Motor neuron (in vitro differentiated cells): ENCODE results near the gene NAPA. TPM values are rescaled to one million over a fixed set of nuclear protein-coding genes. Genes with fewer than 3 reads are reported as not detected.

Experiments used
- ATAC-seq, 8 experiments: fragments of 200-7000 bp; cut with Tn5 transposase; replicated peaks in 6 of 8; 2 replicates each; pipeline ENCODE4 v1.8.0; 2021; ENCODE audit warnings: mild to moderate bottlenecking in 8 of 8, moderate library complexity in 8 of 8
- H3K27ac ChIP-seq, 2 donors: fragments of 250-450 bp; sonication (Bioruptor Pico); 2 replicates each; pipeline ENCODE4 v1.9.0; 2021; ENCODE audit warnings: antibody characterized with exemption in 2 of 2, mild to moderate bottlenecking in 2 of 2, moderate library complexity in 1 of 2
- H3K4me1 ChIP-seq, 2 donors: fragments of 250-450 bp; sonication (Bioruptor Pico); replicated peaks in 1 of 2; 2 replicates each; pipeline ENCODE4 v1.6.1; 2021; ENCODE audit warnings: antibody characterized with exemption in 2 of 2, mild to moderate bottlenecking in 2 of 2, moderate library complexity in 1 of 2
- H3K4me3 ChIP-seq, 5 donors: fragments of 250-450 bp; sonication (Bioruptor Pico); 2 replicates each; pipeline ENCODE4 v1.9.0; 2021; ENCODE audit warnings: antibody characterized with exemption in 5 of 5, mild to moderate bottlenecking in 5 of 5, moderate library complexity in 4 of 5
- WGBS, 10 experiments: fragments of 450-650 bp; shearing (Covaris generic); methylation state at CpG; one replicate each; pipeline ENCODE4 v1.0.0; 2022; 5-methylcytosine and 5-hydroxymethylcytosine counted together
- in situ Hi-C, 9 experiments: fragments of 400-800 bp; cut with MboI; loops; one replicate each; pipeline ENCODE4 v1.15.0; 2021; ENCODE audit warnings: low sequenced_read_pairs in 9 of 9, low pct_unique_long_range_greater_than_20kb in 2 of 9; ENCODE audit not compliant: unreplicated experiment in 9 of 9
- total RNA-seq, 8 experiments: library from RNA; unstranded; fragments of 300-600 nt; gene quantifications; 2 replicates each; pipeline versions ENCODE4 v1.2.3 to v1.2.4, GENCODE V29; 2022

The NAPA gene
- total RNA-seq, 8 experiments from 2014 or later: 65.3 to 168 (median 103) TPM

DNA sequence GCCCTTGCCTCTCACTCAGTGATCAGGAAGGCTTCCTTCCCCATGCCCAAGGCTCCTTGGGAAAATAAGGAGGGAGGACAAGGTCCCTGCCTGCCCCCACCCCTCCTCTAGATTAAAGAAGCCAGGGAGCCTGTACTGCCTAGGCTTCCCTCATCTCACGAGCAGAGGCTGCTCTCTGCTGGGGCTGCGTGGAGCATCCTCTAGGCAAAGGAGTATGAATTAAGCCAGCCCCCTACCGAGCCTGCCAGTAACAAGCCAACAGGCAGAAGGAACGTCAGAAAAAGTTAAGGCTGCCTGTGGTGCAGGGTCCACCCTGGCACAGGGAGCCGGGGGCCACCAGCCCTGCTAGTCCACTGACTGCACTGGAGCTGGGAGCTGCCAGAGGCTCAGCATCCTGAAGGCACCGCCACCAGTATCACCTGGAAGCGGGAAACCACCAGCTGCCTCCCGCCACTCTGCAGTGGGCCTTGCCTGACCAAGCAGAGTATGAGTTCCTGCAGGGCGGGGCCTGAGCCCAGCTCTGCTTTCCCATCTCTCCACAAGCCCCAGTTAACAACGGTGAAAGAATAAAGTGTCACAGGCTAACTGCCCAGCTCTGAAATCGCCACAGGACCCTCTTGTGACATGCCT is 6.8 kb downstream of the NAPA start:
- ATAC-seq: peak in 6 of 8 experiments; percentile 22 to 68 (median 66)
- in situ Hi-C loops: loop anchor here in 2 of 9 experiments (25.0 kb wide), 2 partner anchors 179 to 221 kb away; no protein-coding TSS in a partner anchor
- H3K4me1 ChIP-seq: peaks cover 30 to 31% of the 10 kb centered on the region in 2 donors
- WGBS, 10 experiments: 40 to 95% (median 80%) methylated on average over 2 to 6 of the region's 11 CpGs; no CpG with 5 or more reads in 5 of the 10 experiments
- H3K4me3 ChIP-seq: no peak overlapping the region
- H3K27ac ChIP-seq: peak overlapping the region; percentile 84 to 90

GRCh38 chr19:47507012-47507411 is 7.9 kb downstream of the NAPA start:
- WGBS, 10 experiments: 0 to 83% (median 37%) methylated on average over 1 to 3 of the region's 6 CpGs; no CpG with 5 or more reads in 6 of the 10 experiments
- H3K4me1 ChIP-seq: peaks cover 26 to 27% of the 10 kb centered on the region in 2 donors
- H3K27ac ChIP-seq: peak overlapping the region; percentile 84 to 90
- in situ Hi-C loops: loop anchor here in 2 of 9 experiments (25.0 kb wide), 2 partner anchors 180 to 220 kb away; no protein-coding TSS in a partner anchor
- peak overlapping the region in 1 of 5 donors; percentile 11 for H3K4me3 ChIP-seq
- peak; percentile 51 to 95 (median 90) for ATAC-seq

DNA sequence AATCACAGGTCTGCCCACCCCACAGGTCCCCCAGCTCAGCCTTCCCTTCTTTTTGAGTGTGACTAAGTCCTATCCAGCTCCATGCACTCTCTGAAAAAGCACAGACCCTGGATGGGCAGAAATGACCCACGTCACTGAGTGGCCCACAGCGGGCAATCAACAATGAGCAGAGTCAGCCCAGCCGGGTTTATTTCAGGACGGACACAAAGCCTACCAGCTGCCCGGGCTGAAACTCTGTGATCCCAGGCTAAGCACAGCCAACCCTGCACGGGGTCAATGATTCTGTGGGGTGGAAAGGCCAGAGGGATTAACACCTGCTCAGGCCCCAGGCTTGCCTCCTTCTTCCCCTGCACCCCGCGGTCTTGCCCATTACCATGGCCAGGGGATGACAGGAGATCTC is 8.4 kb downstream of the NAPA start:
- peaks cover 26 to 27% of the 10 kb centered on the region in 2 donors for H3K4me1 ChIP-seq
- 80 to 100% (median 90%) methylated on average over 1 to 2 of the region's 8 CpGs; no CpG with 5 or more reads in 6 of the 10 experiments for WGBS, 10 experiments
- H3K27ac ChIP-seq: peak overlapping the region; percentile 84 to 90
- in situ Hi-C loops: loop anchor here in 2 of 9 experiments (25.0 kb wide), 2 partner anchors 181 to 219 kb away; no protein-coding TSS in a partner anchor
- H3K4me3 ChIP-seq: peak overlapping the region in 1 of 5 donors; percentile 11
- peak in 5 of 8 experiments; percentile 0 to 6 (median 2) for ATAC-seq

DNA sequence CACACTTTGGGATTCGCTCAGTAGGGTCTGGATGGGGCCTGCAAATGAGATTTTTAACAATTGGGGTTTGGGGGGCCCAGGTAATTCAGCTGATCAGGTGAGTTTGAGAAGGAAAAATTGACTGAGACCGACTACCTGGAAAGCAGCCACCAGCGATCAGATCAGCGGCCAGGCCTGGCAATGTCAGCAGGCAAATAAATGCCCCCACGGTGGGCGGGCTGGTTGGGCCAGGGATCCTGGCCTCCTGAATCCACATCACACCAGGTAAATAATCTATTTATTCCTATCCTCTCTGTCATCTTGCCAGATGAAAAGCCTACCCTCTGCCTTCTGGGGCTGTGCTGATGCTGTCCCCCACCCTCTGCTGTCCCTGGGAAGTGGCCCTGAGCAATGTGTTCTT is 9.4 kb downstream of the NAPA start:
- Histone ChIP-seq H3K4me1 (peaks cover 26 to 27% of the 10 kb centered on the region in 2 donors), H3K27ac (no peak overlapping the region), H3K4me3 (no peak overlapping the region)
- no peak for ATAC-seq
- WGBS, 10 experiments: 94 to 100% (median 100%) methylated on average over 1 to 6 of the region's 6 CpGs; no CpG with 5 or more reads in 4 of the 10 experiments
- in situ Hi-C loops: loop anchor here in 2 of 9 experiments (25.0 kb wide), 2 partner anchors 182 to 218 kb away; no protein-coding TSS in a partner anchor

GRCh38 chr19:47503826-47504150 is 11.1 kb downstream of the NAPA start:
- in situ Hi-C loops: loop anchor here in 2 of 9 experiments (25.0 kb wide), 2 partner anchors 184 to 216 kb away; no protein-coding TSS in a partner anchor
- Histone ChIP-seq H3K27ac (no peak overlapping the region), H3K4me3 (no peak overlapping the region), H3K4me1 (peaks cover 26 to 27% of the 10 kb centered on the region in 2 donors)
- WGBS, 10 experiments: 90 to 100% (median 100%) methylated on average over 2 of the region's 5 CpGs; no CpG with 5 or more reads in 7 of the 10 experiments
- no peak for ATAC-seq

- in situ Hi-C loops: loop anchor here in 2 of 9 experiments (25.0 kb wide), 2 partner anchors 184 to 216 kb away; no protein-coding TSS in a partner anchor
- ATAC-seq: no peak
- Histone ChIP-seq H3K27ac (no peak overlapping the region), H3K4me3 (no peak overlapping the region), H3K4me1 (peaks cover 22 to 24% of the 10 kb centered on the region in 2 donors)
- 72 to 100% (median 97%) methylated on average over 1 to 6 of the region's 13 CpGs; no CpG with 5 or more reads in 4 of the 10 experiments for WGBS, 10 experiments
These were observed 11.6 kb downstream of the NAPA start for GRCh38 chr19:47503130-47503825.

DNA sequence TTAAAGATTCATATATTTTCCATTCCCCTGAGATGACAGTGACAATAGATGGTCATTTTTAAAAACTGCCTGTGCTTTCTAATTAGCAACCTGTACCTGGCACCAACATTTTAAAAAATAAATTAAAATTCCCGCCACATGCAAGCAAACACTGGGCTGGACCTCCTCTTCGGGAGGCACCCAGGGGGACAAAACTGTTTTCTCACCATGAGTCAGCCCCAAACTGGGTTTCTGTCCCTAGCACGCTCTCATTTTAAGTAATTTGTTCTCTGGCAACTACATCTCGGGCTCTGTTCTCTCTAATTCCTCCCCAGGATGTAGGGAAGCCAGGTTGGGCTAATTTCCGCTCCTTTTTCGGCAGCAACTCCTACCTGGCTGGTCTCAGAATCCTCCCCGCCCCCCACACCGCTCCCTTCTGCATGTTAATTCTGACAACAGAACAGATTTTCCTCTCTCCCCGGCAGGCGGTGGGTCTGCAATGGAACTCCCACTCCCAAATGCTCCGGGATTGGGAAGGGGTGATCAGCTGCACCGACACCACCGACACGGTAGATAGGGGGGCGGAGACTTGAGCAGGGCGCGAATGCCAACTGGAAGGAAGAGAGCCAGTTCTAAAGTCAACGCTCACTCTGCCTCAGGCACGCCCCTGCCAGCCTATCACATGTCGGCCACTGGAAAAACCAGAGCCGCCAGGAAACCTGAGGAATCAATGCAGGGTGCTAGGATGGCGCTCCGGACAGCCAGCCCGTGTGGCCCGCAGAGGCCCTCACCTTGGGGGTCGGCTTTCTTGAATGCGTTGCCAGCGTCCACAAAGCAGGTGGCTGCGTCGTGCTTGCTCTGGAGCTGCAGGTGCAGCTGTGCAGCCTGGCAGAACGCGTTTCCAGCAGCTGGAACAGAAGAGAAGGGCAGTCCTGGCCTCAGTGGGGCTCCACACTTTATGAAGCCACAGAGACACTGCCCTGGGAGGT is 14.7 kb downstream of the NAPA start:
- ATAC-seq: no peak
- 54 to 100% (median 88%) methylated on average over 1 to 20 of the region's 32 CpGs for WGBS, 10 experiments
- Histone ChIP-seq H3K27ac (no peak overlapping the region), H3K4me1 (no peaks in the 10 kb centered on the region), H3K4me3 (no peak overlapping the region)
- in situ Hi-C loops: loop anchor here in 2 of 9 experiments (25.0 kb wide), 2 partner anchors 187 to 213 kb away; no protein-coding TSS in a partner anchor

DNA sequence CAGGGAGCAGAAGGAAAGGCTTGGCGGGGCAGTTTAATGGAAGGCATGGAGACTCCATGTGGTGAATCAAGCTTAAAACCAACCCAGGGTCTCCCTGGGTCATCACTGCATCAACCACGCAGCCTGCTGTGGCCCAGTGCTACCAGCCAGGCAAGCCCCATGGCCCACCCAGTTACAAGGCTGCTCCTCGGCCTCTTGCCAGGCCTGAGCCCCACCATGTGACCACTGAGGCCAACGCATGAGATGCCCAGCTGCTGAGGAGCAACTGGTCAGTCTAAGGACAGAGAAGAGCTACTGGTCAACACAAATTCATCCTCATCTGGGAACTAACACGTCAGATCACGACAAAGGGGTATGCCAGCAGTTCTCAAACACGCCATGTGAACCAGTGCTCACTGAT is 15.5 kb downstream of the NAPA start:
- 85 to 100% (median 91%) methylated on average over 1 to 7 of the region's 7 CpGs; no CpG with 5 or more reads in 5 of the 10 experiments for WGBS, 10 experiments
- ATAC-seq: no peak
- H3K27ac ChIP-seq: no peak overlapping the region
- no peaks in the 10 kb centered on the region for H3K4me1 ChIP-seq
- H3K4me3 ChIP-seq: no peak overlapping the region
- in situ Hi-C loops: no loop called here

- Histone ChIP-seq H3K4me3 (no peak overlapping the region), H3K4me1 (no peaks in the 10 kb centered on the region), H3K27ac (no peak overlapping the region)
- ATAC-seq: no peak
- 90 to 100% (median 96%) methylated on average over 2 of the region's 5 CpGs; no CpG with 5 or more reads in 6 of the 10 experiments for WGBS, 10 experiments
- in situ Hi-C loops: no loop called here
These were observed 16.3 kb downstream of the NAPA start for GRCh38 chr19:47498561-47498960.

- H3K27ac ChIP-seq: no peak overlapping the region
- ATAC-seq: peak in 1 of 8 experiments; percentile 8
- 80 to 100% (median 91%) methylated on average over 1 to 4 of the region's 14 CpGs; no CpG with 5 or more reads in 5 of the 10 experiments for WGBS, 10 experiments
- in situ Hi-C loops: no loop called here
- H3K4me1 ChIP-seq: no peaks in the 10 kb centered on the region
- H3K4me3 ChIP-seq: no peak overlapping the region
These were observed 16.9 kb downstream of the NAPA start for GRCh38 chr19:47497821-47498520.

GRCh38 chr19:47497050-47497766 is 17.7 kb downstream of the NAPA start:
- no peak overlapping the region for H3K4me3 ChIP-seq
- 95 to 100% (median 100%) methylated on average over 3 to 7 of the region's 23 CpGs; no CpG with 5 or more reads in 7 of the 10 experiments for WGBS, 10 experiments
- no peak overlapping the region for H3K27ac ChIP-seq
- H3K4me1 ChIP-seq: no peaks in the 10 kb centered on the region
- in situ Hi-C loops: no loop called here
- ATAC-seq: no peak
